A549 (cell line): ENCODE results near the gene ANKFN1. TPM values are rescaled to one million over a fixed set of nuclear protein-coding genes. Genes with fewer than 3 reads are reported as not detected.

ENCODE experiments used
- ATAC-seq, 2 experiments: fragments of 200-7000 bp in 1 of 2; fragments of >200 bp in 1 of 2; cut with Nextera tagmentation in 1 of 2; cut with Tn5 transposase in 1 of 2; 3 replicates each; pipeline versions ENCODE4 v1.8.0 to v1.9.1; 2018 to 2020; ENCODE audit warnings: mild to moderate bottlenecking in 1 of 2, moderate library complexity in 1 of 2
- CTCF ChIA-PET: fragments of 300-600 bp; sonication (Branson Sonifier 250); formaldehyde crosslinking; extraction: SDS; loops from one replicate; lab custom pipeline; 2021; ENCODE audit warnings: antibody characterized with exemption, inconsistent platforms; lab: Yijun Ruan, JAX
- POLR2A ChIA-PET: fragments of 350-600 bp; formaldehyde crosslinking; extraction: SDS; loops from one replicate; lab custom pipeline; 2021; ENCODE audit warnings: antibody characterized with exemption, inconsistent platforms; lab: Yijun Ruan, JAX
- DNase-seq, 2 experiments: peaks; one replicate each; pipeline versions ENCODE4 v3.0.0 to v3.0.0-alpha.2; 2011 to 2016; ENCODE audit warnings: low read depth in 1 of 2, low spot score in 1 of 2
- FAIRE-seq: peaks from 2 replicates; lab custom pipeline; 2011; peaks lifted over from hg19 to GRCh38; lab: Jason Lieb, UNC
- H3K27ac ChIP-seq, 2 experiments: fragments of >200 bp; sonication (Bioruptor Twin); formaldehyde crosslinking; 3 replicates each; pipeline ENCODE4 v1.5.1; 2016 to 2017
- H3K4me1 ChIP-seq: fragments of >200 bp; sonication (Bioruptor Twin); formaldehyde crosslinking; 3 replicates; pipeline ENCODE4 v1.6.1; 2016
- H3K4me2 ChIP-seq: fragments of >200 bp; sonication (Bioruptor Twin); formaldehyde crosslinking; 3 replicates; pipeline ENCODE4 v1.6.1; 2016
- H3K4me3 ChIP-seq: fragments of >200 bp; sonication (Bioruptor Twin); formaldehyde crosslinking; 3 replicates; pipeline ENCODE4 v1.5.1; 2016
- H3K9me3 ChIP-seq: fragments of >200 bp; sonication (Bioruptor Twin); formaldehyde crosslinking; 3 replicates; pipeline ENCODE4 v1.6.1; 2016
- CBX2 ChIP-seq: fragments of 200-600 bp; sonication (generic); IDR thresholded peaks from 2 replicates; pipeline ENCODE4 v1.6.1; 2016; ENCODE audit warnings: low read depth, mild to moderate bottlenecking, borderline replicate concordance
- EHMT2 ChIP-seq: fragments of 200-600 bp; sonication (generic); IDR thresholded peaks from 2 replicates; pipeline ENCODE4 v1.6.1; 2016; ENCODE audit warnings: antibody characterized with exemption, low read depth, mild to moderate bottlenecking, moderate library complexity
- FOSB ChIP-seq: fragments of 250-450 bp; sonication (Bioruptor Pico); IDR thresholded peaks from 2 replicates; pipeline ENCODE4 v1.5.0; 2020; ENCODE audit warnings: mild to moderate bottlenecking, moderate library complexity
- FOSL2 ChIP-seq, 2 experiments: fragments of 450-650 bp in 1 of 2; fragments of >200 bp in 1 of 2; sonication (Bioruptor Twin) in 1 of 2; formaldehyde crosslinking; IDR thresholded peaks; 2 replicates each; pipeline versions ENCODE4 v1.5.0 to v1.6.1; 2016 to 2020; ENCODE audit warnings: mild to moderate bottlenecking in 1 of 2, moderate library complexity in 1 of 2
- HDAC2 ChIP-seq: fragments of 200-600 bp; sonication (generic); IDR thresholded peaks from 2 replicates; pipeline ENCODE4 v1.6.1; 2016
- HOXB5 ChIP-seq: fragments of 250-450 bp; sonication (Bioruptor Pico); IDR thresholded peaks from 2 replicates; pipeline ENCODE4 v1.5.0; 2020; ENCODE audit warnings: mild to moderate bottlenecking, moderate library complexity
- JUN ChIP-seq, 2 experiments: fragments of >200 bp; sonication (Bioruptor Twin); formaldehyde crosslinking; IDR thresholded peaks; 2 replicates in 1 of 2; 3 replicates in 1 of 2; pipeline ENCODE4 v1.6.1; 2016 to 2017
- JUNB ChIP-seq: fragments of >200 bp; sonication (Bioruptor Twin); formaldehyde crosslinking; IDR thresholded peaks from 2 replicates; pipeline ENCODE4 v1.6.1; 2016
- MAFK ChIP-seq: fragments of 450-650 bp; IDR thresholded peaks from 2 replicates; pipeline ENCODE4 v1.6.1; 2014; ENCODE audit not compliant: partially characterized antibody
- MAX ChIP-seq: IDR thresholded peaks from 2 replicates; pipeline ENCODE4 v1.6.1; 2012
- NR3C1 ChIP-seq: fragments of >200 bp; sonication (Bioruptor Twin); formaldehyde crosslinking; IDR thresholded peaks from 3 replicates; pipeline ENCODE4 v1.6.1; 2017
- PHF8 ChIP-seq: fragments of 200-600 bp; sonication (generic); IDR thresholded peaks from 2 replicates; pipeline ENCODE4 v1.6.1; 2016; ENCODE audit warnings: low read depth, mild to moderate bottlenecking, antibody characterized with exemption, moderate library complexity, borderline replicate concordance
- RARB ChIP-seq: fragments of 250-450 bp; sonication (Bioruptor Pico); IDR thresholded peaks from 2 replicates; pipeline ENCODE4 v1.8.0; 2021; ENCODE audit warnings: mild to moderate bottlenecking, moderate library complexity
- RCOR1 ChIP-seq: fragments of 150-350 bp; IDR thresholded peaks from 2 replicates; pipeline ENCODE4 v1.6.1; 2014; ENCODE audit warnings: antibody characterized with exemption, low read length, low read depth
- ZNF302 ChIP-seq: fragments of 250-450 bp; sonication (Bioruptor Pico); IDR thresholded peaks from 2 replicates; pipeline ENCODE4 v1.9.0; 2021; ENCODE audit warnings: inconsistent platforms, mild to moderate bottlenecking, moderate library complexity
- ZSCAN20 ChIP-seq: fragments of 250-450 bp; sonication (Bioruptor Pico); IDR thresholded peaks from 2 replicates; pipeline ENCODE4 v1.8.0; 2022; ENCODE audit warnings: mild to moderate bottlenecking, moderate library complexity
- WGBS: methylation state at CpG from one replicate; pipeline ENCODE4 v1.1.6; 2017; ENCODE audit errors: missing lambda C conversion rate; 5-methylcytosine and 5-hydroxymethylcytosine counted together
- polyA plus RNA-seq, 4 experiments: library from polyadenylated mRNA; depleted of rRNA in 3 of 4; stranded (reverse); fragments of >200 nt; fragmentation: RNase III in 1 of 4; extraction: RNeasy Plus Mini Kit Qiagen cat#74134 plus additional on column Dnase treatment in 1 of 4; gene quantifications; 2 replicates in 3 of 4; 3 replicates in 1 of 4; pipeline ENCODE4 v1.2.3, GENCODE V29; 2011 to 2017
- TF ChIP-seq, protein P1 (sequence below): fragments of 200-600 bp; sonication (generic); IDR thresholded peaks from 2 replicates; pipeline ENCODE4 v1.6.1; 2016; ENCODE audit warnings: antibody characterized with exemption, mild to moderate bottlenecking, moderate library complexity
- TF ChIP-seq, protein P2 (sequence below): IDR thresholded peaks from 2 replicates; pipeline ENCODE4 v1.6.1; 2012
- TF ChIP-seq, protein P3 (sequence below): fragments of >200 bp; sonication (Bioruptor Twin); formaldehyde crosslinking; IDR thresholded peaks from 2 replicates; pipeline ENCODE4 v1.6.1; 2016

Gene ANKFN1
- polyA plus RNA-seq, 2 of the 4 experiments (the other 2 are of a cell fraction): 0.37 TPM; not detected in 1

- ChIA-PET POLR2A (no interaction called here), CTCF (interaction anchor here (0.8 to 1.7 kb wide), 2 partner anchors 13 to 21 kb away, joined by 3 to 5 read pairs; no protein-coding TSS in a partner anchor)
- H3K9me3 ChIP-seq: no peaks in the 10 kb centered on the region
- FAIRE-seq: no peak
- ATAC-seq: no peak
- DNase-seq: no peak
- H3K4me2 ChIP-seq: no peak overlapping the region
- WGBS: 25% methylated on average over 6 of the region's 7 CpGs
- H3K4me3 ChIP-seq: no peak overlapping the region
- no peak overlapping the region for H3K27ac ChIP-seq
- no peaks in the 10 kb centered on the region for H3K4me1 ChIP-seq
- no peak for TF ChIP-seq MAX
- TF ChIP-seq, protein P1, sequence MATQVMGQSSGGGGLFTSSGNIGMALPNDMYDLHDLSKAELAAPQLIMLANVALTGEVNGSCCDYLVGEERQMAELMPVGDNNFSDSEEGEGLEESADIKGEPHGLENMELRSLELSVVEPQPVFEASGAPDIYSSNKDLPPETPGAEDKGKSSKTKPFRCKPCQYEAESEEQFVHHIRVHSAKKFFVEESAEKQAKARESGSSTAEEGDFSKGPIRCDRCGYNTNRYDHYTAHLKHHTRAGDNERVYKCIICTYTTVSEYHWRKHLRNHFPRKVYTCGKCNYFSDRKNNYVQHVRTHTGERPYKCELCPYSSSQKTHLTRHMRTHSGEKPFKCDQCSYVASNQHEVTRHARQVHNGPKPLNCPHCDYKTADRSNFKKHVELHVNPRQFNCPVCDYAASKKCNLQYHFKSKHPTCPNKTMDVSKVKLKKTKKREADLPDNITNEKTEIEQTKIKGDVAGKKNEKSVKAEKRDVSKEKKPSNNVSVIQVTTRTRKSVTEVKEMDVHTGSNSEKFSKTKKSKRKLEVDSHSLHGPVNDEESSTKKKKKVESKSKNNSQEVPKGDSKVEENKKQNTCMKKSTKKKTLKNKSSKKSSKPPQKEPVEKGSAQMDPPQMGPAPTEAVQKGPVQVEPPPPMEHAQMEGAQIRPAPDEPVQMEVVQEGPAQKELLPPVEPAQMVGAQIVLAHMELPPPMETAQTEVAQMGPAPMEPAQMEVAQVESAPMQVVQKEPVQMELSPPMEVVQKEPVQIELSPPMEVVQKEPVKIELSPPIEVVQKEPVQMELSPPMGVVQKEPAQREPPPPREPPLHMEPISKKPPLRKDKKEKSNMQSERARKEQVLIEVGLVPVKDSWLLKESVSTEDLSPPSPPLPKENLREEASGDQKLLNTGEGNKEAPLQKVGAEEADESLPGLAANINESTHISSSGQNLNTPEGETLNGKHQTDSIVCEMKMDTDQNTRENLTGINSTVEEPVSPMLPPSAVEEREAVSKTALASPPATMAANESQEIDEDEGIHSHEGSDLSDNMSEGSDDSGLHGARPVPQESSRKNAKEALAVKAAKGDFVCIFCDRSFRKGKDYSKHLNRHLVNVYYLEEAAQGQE: no peak
- TF ChIP-seq, protein P2, sequence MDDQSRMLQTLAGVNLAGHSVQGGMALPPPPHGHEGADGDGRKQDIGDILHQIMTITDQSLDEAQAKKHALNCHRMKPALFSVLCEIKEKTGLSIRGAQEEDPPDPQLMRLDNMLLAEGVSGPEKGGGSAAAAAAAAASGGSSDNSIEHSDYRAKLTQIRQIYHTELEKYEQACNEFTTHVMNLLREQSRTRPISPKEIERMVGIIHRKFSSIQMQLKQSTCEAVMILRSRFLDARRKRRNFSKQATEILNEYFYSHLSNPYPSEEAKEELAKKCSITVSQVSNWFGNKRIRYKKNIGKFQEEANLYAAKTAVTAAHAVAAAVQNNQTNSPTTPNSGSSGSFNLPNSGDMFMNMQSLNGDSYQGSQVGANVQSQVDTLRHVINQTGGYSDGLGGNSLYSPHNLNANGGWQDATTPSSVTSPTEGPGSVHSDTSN: no peak
Observed at GRCh38 chr17:56141046-56141839, 12.0 kb upstream of the ANKFN1 start.

- TF ChIP-seq EHMT2 (no peak), FOSB (CRISPR knock-in tag) (no peak), FOSL2 (IDR thresholded peaks at IDR 0.05) (no peak), FOSL2 (CRISPR knock-in tag; IDR thresholded peaks at IDR 0.05) (no peak), HOXB5 (no peak), JUNB (no peak), PHF8 (no peak), HDAC2 (no peak), NR3C1 (no peak), ZSCAN20 (CRISPR knock-in tag) (no peak), MAFK (no peak), RARB (CRISPR knock-in tag) (no peak), JUN (IDR thresholded peaks at IDR 0.05) (no peak), CBX2 (no peak), ZNF302 (CRISPR knock-in tag) (no peak), RCOR1 (no peak)
- TF ChIP-seq, protein P3, sequence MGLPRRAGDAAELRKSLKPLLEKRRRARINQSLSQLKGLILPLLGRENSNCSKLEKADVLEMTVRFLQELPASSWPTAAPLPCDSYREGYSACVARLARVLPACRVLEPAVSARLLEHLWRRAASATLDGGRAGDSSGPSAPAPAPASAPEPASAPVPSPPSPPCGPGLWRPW: no peak
- Histone ChIP-seq H3K27ac (no peak overlapping the region), H3K9me3 (no peaks in the 10 kb centered on the region), H3K4me2 (no peak overlapping the region), H3K4me1 (no peaks in the 10 kb centered on the region), H3K4me3 (no peak overlapping the region)
- 14% methylated on average over 1 of the region's 1 CpG for WGBS
- DNase-seq (no peak), FAIRE-seq (no peak), ATAC-seq (no peak)
- POLR2A ChIA-PET: no interaction called here
- CTCF ChIA-PET: no interaction called here
Observed at GRCh38 chr17:56142325-56142724, 10.9 kb upstream of the ANKFN1 start.
